Measurements from ENCODE around the gene ZSCAN26. TPM values are rescaled to one million over a fixed set of nuclear protein-coding genes. Genes with fewer than 3 reads are reported as not detected.
"Not testable (repeated sequence)": the region's sequence is repeated elsewhere in the genome, so short reads cannot be mapped to it uniquely, and the experiment has no call there.

The ZSCAN26 gene
- total RNA-seq, 6 experiments from 2014 or later, result 8.5 to 10.9 (median 9.3) TPM

- no peak for TF ChIP-seq CTCF (IDR thresholded peaks at IDR 0.05)
- Mint-ChIP-seq H3K36me3 (ENCODE audit: low read depth) (no peaks in the 10 kb centered on the region), H3K9me3 (no peaks in the 10 kb centered on the region), H3K27ac (no peak overlapping the region), H3K4me3 (no peak overlapping the region), H3K27me3 (ENCODE audit: insufficient read depth) (no peaks in the 10 kb centered on the region), H3K4me1 (ENCODE audit: low read depth) (peaks cover 7% of the 10 kb centered on the region)
- no peak for DNase-seq
Measured at GRCh38 chr6:28311139-28311823, 44.3 kb downstream of the ZSCAN26 start.

DNA sequence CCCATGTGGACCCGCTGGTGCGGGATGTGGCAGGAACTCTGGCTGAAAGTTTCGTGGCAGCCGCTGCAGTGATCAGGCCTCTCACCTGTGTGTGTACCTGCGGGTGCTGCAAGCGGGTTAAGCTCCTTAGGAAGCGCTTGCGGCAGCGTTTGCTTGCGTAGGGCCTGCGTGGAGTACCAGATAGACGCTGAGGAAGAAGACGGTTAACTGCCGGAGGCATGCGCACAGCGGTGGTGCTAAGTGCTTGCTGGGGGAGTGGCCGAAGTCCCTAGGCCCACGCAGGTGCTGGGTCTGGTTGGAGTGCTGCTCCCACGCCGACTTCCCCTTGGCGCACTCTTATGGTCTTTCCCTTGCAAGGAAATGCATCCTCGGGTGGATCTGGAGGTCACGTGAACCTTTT lies 46.0 kb downstream of the ZSCAN26 start:
- Mint-ChIP-seq H3K27ac (no peak overlapping the region), H3K4me1 (ENCODE audit: low read depth) (peaks cover 13% of the 10 kb centered on the region), H3K36me3 (ENCODE audit: low read depth) (no peaks in the 10 kb centered on the region), H3K9me3 (no peaks in the 10 kb centered on the region), H3K4me3 (no peak overlapping the region), H3K27me3 (ENCODE audit: insufficient read depth) (no peaks in the 10 kb centered on the region)
- DNase-seq, result no peak
- TF ChIP-seq CTCF (IDR thresholded peaks at IDR 0.05), result no peak

DNA sequence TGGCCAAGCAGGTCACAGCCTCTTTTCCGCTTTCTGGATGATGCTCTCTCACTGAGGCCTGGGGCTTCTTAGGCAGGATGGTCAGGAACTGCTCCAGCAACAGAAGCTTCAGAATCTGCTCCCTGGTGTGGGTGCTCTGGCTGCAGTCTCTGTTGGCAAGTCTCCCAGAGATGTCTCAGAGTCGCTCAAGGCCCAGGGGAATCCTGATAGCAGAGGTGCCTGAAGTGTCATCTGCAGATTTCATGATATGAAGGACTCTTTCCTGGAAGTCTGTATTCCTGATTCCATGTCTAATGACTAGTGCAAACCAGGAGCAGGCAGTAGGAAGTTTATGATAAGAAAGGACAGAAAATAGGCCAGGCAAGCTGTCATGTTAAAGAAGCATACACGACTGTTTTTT lies 48.7 kb downstream of the ZSCAN26 start:
- Mint-ChIP-seq H3K36me3 (ENCODE audit: low read depth) (no peaks in the 10 kb centered on the region), H3K4me1 (ENCODE audit: low read depth) (peaks cover 16% of the 10 kb centered on the region), H3K4me3 (no peak overlapping the region), H3K27me3 (ENCODE audit: insufficient read depth) (no peaks in the 10 kb centered on the region), H3K27ac (no peak overlapping the region; the same call in 1 of the 2 replicates), H3K9me3 (no peaks in the 10 kb centered on the region)
- TF ChIP-seq CTCF (IDR thresholded peaks at IDR 0.05), result no peak
- peak; percentile 26 for DNase-seq

DNA sequence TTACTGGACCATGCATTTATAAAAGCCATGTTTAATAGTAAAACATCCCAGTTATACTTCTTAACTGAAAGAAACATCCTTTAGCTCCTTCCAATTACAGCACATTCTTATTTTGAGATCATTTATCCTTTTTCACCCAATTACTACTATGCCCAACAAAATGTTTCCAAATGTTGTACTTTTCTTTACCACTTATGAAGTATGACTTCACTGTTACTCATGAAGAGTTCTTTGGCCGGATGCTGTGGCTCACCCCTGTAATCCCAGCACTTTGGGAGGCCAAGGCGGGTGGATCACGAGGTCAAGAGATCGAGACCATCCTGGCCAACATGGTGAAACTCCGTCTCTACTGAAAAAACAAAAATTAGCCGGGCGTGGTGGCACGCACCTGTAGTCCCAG lies 50.9 kb downstream of the ZSCAN26 start:
- H3K9me3 Mint-ChIP-seq; H3K27ac Mint-ChIP-seq; H3K27me3 Mint-ChIP-seq (ENCODE audit: insufficient read depth); H3K4me3 Mint-ChIP-seq; DNase-seq; H3K36me3 Mint-ChIP-seq (ENCODE audit: low read depth): not testable (repeated sequence)
- peaks cover 16% of the 10 kb centered on the region for H3K4me1 Mint-ChIP-seq (ENCODE audit: low read depth)

GRCh38 chr6:28322661-28323060 lies 55.7 kb downstream of the ZSCAN26 start:
- Mint-ChIP-seq H3K27ac (no peak overlapping the region), H3K27me3 (ENCODE audit: insufficient read depth) (peaks cover 2% of the 10 kb centered on the region), H3K4me3 (no peak overlapping the region), H3K9me3 (peaks cover 17% of the 10 kb centered on the region), H3K36me3 (ENCODE audit: low read depth) (peaks cover 14% of the 10 kb centered on the region), H3K4me1 (ENCODE audit: low read depth) (peaks cover 5% of the 10 kb centered on the region)
- TF ChIP-seq CTCF (IDR thresholded peaks at IDR 0.05), result no peak
- no peak for DNase-seq

- no peak for DNase-seq
- Mint-ChIP-seq H3K36me3 (ENCODE audit: low read depth) (peaks cover 19% of the 10 kb centered on the region), H3K4me3 (no peak overlapping the region), H3K27ac (no peak overlapping the region), H3K4me1 (ENCODE audit: low read depth) (no peaks in the 10 kb centered on the region), H3K27me3 (ENCODE audit: insufficient read depth) (peaks cover 2% of the 10 kb centered on the region), H3K9me3 (peaks cover 22% of the 10 kb centered on the region)
- TF ChIP-seq CTCF (IDR thresholded peaks at IDR 0.05), result no peak
Measured at GRCh38 chr6:28323813-28324424, 57.0 kb downstream of the ZSCAN26 start.
